Measurements from ENCODE around the gene GRK2.

- TF ChIP-seq, protein P1, sequence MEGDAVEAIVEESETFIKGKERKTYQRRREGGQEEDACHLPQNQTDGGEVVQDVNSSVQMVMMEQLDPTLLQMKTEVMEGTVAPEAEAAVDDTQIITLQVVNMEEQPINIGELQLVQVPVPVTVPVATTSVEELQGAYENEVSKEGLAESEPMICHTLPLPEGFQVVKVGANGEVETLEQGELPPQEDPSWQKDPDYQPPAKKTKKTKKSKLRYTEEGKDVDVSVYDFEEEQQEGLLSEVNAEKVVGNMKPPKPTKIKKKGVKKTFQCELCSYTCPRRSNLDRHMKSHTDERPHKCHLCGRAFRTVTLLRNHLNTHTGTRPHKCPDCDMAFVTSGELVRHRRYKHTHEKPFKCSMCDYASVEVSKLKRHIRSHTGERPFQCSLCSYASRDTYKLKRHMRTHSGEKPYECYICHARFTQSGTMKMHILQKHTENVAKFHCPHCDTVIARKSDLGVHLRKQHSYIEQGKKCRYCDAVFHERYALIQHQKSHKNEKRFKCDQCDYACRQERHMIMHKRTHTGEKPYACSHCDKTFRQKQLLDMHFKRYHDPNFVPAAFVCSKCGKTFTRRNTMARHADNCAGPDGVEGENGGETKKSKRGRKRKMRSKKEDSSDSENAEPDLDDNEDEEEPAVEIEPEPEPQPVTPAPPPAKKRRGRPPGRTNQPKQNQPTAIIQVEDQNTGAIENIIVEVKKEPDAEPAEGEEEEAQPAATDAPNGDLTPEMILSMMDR (IDR thresholded peaks at IDR 0.05): no peak
- no peak for TF ChIP-seq EZH2 (IDR thresholded peaks at IDR 0.05; ENCODE audit: borderline replicate concordance, insufficient read depth, low read depth, low read length, poor library complexity, severe bottlenecking)
Measured at GRCh38 chr11:67308031-67308866, 42.0 kb downstream of the GRK2 start.

Measured in B cell (primary cell).